Measurements from ENCODE around the gene NUP43.

NUP43 gene

DNA sequence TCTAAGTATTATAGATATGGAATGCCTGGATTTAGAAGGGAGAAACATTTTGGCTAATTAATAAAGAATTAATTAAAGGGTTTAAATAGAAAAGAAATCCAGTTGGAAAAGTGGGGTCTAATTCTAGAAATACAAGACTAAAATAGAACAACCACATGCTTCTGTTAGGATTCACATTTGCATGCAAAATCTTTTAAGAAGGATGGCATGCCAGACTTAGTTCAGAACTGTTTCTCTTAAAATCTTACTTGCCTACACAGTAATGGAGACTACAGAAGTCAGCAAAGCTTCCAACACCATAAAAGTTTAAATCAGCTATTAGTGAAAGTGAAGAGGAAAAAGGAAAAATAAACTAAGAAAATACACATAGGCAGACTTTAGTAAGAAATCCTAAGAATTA lies 65.1 kb downstream of the NUP43 start:
- TF ChIP-seq, protein P1, sequence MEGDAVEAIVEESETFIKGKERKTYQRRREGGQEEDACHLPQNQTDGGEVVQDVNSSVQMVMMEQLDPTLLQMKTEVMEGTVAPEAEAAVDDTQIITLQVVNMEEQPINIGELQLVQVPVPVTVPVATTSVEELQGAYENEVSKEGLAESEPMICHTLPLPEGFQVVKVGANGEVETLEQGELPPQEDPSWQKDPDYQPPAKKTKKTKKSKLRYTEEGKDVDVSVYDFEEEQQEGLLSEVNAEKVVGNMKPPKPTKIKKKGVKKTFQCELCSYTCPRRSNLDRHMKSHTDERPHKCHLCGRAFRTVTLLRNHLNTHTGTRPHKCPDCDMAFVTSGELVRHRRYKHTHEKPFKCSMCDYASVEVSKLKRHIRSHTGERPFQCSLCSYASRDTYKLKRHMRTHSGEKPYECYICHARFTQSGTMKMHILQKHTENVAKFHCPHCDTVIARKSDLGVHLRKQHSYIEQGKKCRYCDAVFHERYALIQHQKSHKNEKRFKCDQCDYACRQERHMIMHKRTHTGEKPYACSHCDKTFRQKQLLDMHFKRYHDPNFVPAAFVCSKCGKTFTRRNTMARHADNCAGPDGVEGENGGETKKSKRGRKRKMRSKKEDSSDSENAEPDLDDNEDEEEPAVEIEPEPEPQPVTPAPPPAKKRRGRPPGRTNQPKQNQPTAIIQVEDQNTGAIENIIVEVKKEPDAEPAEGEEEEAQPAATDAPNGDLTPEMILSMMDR (IDR thresholded peaks at IDR 0.05; ENCODE audit: extremely low read depth, insufficient read depth, missing control alignments), result no peak
- in situ Hi-C loops (cut with MboI; ENCODE audit: low pct_unique_long_range_greater_than_20kb, low sequenced_read_pairs, unreplicated experiment), result no loop called here
- no peak for DNase-seq (ENCODE audit: low spot score)

- in situ Hi-C loops (cut with MboI; ENCODE audit: low pct_unique_long_range_greater_than_20kb, low sequenced_read_pairs, unreplicated experiment), result no loop called here
- TF ChIP-seq, protein P1 (IDR thresholded peaks at IDR 0.05; ENCODE audit: extremely low read depth, insufficient read depth, missing control alignments), result no peak
- DNase-seq (ENCODE audit: low spot score), result peak; percentile 39
These were observed 65.8 kb downstream of the NUP43 start for GRCh38 chr6:149680503-149680902.

All from GM13977 (cell line).